ENCODE results near the gene VWF. TPM values are rescaled to one million over a fixed set of nuclear protein-coding genes. Genes with fewer than 3 reads are reported as not detected.
A peak's percentile ranks its signal among the peaks of the same experiment; 100 is the strongest.

The VWF gene
- total and polyA plus RNA-seq, 2 donors (not counting 3 experiments of a cell fraction or from before 2014, with no cell fraction given): 1,041 to 2,328 TPM

DNA sequence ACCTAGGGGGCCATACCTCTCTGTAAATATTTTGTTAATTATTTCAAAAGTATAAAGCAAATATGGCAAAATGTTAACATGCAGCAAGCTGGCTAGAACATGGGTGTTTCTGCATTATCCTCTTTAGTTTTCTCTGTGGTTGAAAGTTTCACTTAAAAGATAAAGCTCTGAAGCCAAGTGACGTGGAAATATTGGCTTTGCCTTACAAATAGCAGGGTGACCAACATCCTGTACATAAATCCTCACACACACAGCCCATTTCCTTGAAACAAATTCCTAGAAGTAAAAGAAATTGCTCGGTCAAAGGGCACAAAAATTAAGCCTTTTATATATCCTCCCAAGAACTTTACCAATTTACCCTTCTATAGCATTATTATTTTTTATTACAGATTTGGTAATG lies 10.6 kb upstream of the VWF start:
- ChIA-PET POLR2A (interaction anchor here (1.0 kb wide), 2 partner anchors 10 to 33 kb away, joined by 3 to 4 read pairs; partner anchors contain the start of gene VWF), CTCF (interaction anchor here (0.6 to 1.7 kb wide), 4 partner anchors 10 to 20 kb away, joined by 3 to 6 read pairs (median 4); partner anchors contain the start of gene VWF)
- Histone ChIP-seq H3K4me2 (ENCODE audit: insufficient read depth, low read length) (peak overlapping the region; percentile 59), H4K20me1 (replicated peaks; ENCODE audit: control insufficient read depth, extremely low read depth, insufficient read depth, low read length) (no peaks in the 10 kb centered on the region), H3K9me1 (replicated peaks; ENCODE audit: control insufficient read depth, extremely low read depth, insufficient read depth, low read length) (no peaks in the 10 kb centered on the region), H2AFZ (ENCODE audit: low read depth, low read length) (no peak overlapping the region), H3K4me1 (ENCODE audit: control insufficient read depth, extremely low read depth, insufficient read depth, low read length) (peaks cover 23% of the 10 kb centered on the region), H3K27me3 (ENCODE audit: control insufficient read depth in 2 of 2, insufficient read depth in 2 of 2, low read length in 2 of 2) (no peaks in the 10 kb centered on the region), H3K4me3 (replicated peaks in 1 of 3; ENCODE audit: insufficient read depth in 1 of 3, low read depth in 1 of 3, low read length in 3 of 3) (no peak overlapping the region), H3K9me3 (replicated peaks; ENCODE audit: control insufficient read depth, insufficient read depth, low read length) (no peaks in the 10 kb centered on the region), H3K27ac (ENCODE audit: insufficient read depth, low read depth, low read length) (peak overlapping the region; percentile 52), H3K79me2 (ENCODE audit: control insufficient read depth, insufficient read depth, low read length) (no peaks in the 10 kb centered on the region), H3K9ac (replicated peaks; ENCODE audit: extremely low read depth, insufficient read depth, low read length) (peak overlapping the region; percentile 19), H3K36me3 (ENCODE audit: control insufficient read depth in 2 of 2, extremely low read depth in 1 of 2, insufficient read depth in 2 of 2, low read length in 2 of 2) (no peaks in the 10 kb centered on the region)
- dilution Hi-C loops (cut with MboI; ENCODE audit: extremely low pct_ligation_motif_present, low sequenced_read_pairs): no loop called here
- intact Hi-C loops (cut with micrococcal nuclease): loop anchor here (1.0 kb wide), 1 partner anchor 11 kb away; the partner anchor contains the start of gene VWF
- BruUV-seq (replicated peaks): no TSS peak
- peak; percentile 91 for FAIRE-seq
- TF ChIP-seq JUN (IDR thresholded peaks at IDR 0.05; ENCODE audit: borderline replicate concordance, insufficient read depth, insufficient read length, low read depth) (peak; percentile 31), EZH2 (IDR thresholded peaks at IDR 0.05; ENCODE audit: borderline replicate concordance, low read depth, low read length, severe bottlenecking) (no peak), CTCF (IDR thresholded peaks at IDR 0.05; ENCODE audit: extremely low read depth in 1 of 2, insufficient read depth in 1 of 2, low read depth in 1 of 2, low read length in 2 of 2) (no peak), MYC (IDR thresholded peaks at IDR 0.05; ENCODE audit: low read depth, low read length) (no peak), FOS (IDR thresholded peaks at IDR 0.05; ENCODE audit: borderline replicate concordance, insufficient read depth, low read length) (peak; percentile 48), MAX (IDR thresholded peaks at IDR 0.05; ENCODE audit: insufficient read depth, insufficient read length) (no peak), POLR2A (IDR thresholded peaks at IDR 0.05; ENCODE audit: low read depth, low read length) (no peak), POLR2AphosphoS5 (IDR thresholded peaks at IDR 0.05; ENCODE audit: insufficient read depth, low read depth, low read length) (no peak), GATA2 (IDR thresholded peaks at IDR 0.05; ENCODE audit: insufficient read depth, insufficient read length, low read depth, low read length) (no peak)
- DNase-seq (ENCODE audit: low read depth, low spot score): peak; percentile 77

All from endothelial cell of umbilical vein (primary cell).